Breast epithelium (tissue), 3 donors: ENCODE data around the gene SCN10A.

ENCODE experiments used
- POLR2AphosphoS5 ChIP-seq, 3 donors: sonication (generic); formaldehyde crosslinking; IDR thresholded peaks; one replicate each; pipeline ENCODE4 v1.6.1; 2017; ENCODE audit warnings: antibody characterized with exemption in 3 of 3
- TF ChIP-seq, protein P1 (sequence below), 3 donors: fragments of 450-650 bp; IDR thresholded peaks; one replicate each; pipeline ENCODE4 v1.5.1; 2016 to 2017; ENCODE audit warnings: antibody characterized with exemption in 3 of 3, mild to moderate bottlenecking in 3 of 3, moderate library complexity in 3 of 3

DNA sequence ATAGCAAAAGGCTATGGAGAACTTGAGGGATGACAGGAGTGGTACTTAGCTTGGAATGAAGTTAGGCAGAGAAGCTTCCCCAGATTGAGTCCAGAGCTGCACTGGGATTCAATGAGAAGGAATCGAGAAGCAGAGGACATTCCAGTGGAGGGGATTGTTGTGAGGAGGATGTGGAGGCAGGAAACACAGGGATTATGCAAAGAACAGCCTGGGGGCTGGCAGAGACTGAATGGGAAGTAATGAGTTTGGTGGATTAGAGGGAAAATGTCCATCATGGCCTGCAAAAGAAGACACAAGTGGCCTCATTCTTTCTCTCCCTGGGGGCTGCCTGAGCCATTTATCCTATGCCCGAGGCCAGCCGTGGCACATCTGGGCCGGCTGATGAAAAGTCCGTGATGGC is 20.5 kb upstream of the SCN10A start:
- TF ChIP-seq, protein P1, sequence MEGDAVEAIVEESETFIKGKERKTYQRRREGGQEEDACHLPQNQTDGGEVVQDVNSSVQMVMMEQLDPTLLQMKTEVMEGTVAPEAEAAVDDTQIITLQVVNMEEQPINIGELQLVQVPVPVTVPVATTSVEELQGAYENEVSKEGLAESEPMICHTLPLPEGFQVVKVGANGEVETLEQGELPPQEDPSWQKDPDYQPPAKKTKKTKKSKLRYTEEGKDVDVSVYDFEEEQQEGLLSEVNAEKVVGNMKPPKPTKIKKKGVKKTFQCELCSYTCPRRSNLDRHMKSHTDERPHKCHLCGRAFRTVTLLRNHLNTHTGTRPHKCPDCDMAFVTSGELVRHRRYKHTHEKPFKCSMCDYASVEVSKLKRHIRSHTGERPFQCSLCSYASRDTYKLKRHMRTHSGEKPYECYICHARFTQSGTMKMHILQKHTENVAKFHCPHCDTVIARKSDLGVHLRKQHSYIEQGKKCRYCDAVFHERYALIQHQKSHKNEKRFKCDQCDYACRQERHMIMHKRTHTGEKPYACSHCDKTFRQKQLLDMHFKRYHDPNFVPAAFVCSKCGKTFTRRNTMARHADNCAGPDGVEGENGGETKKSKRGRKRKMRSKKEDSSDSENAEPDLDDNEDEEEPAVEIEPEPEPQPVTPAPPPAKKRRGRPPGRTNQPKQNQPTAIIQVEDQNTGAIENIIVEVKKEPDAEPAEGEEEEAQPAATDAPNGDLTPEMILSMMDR (IDR thresholded peaks at IDR 0.05), result no peak
- TF ChIP-seq POLR2AphosphoS5 (IDR thresholded peaks at IDR 0.05), result no peak
